Endodermal cell (in vitro differentiated cells): Measurements from ENCODE around the gene PSMD5. TPM values are rescaled to one million over a fixed set of nuclear protein-coding genes. Genes with fewer than 3 reads are reported as not detected.

Experiments used
- DNase-seq: peaks from one replicate; pipeline ENCODE4 v3.0.0-alpha.2; 2017
- H3K27ac ChIP-seq: 2 replicates; pipeline ENCODE4 v1.5.1; 2013; ENCODE audit warnings: mild to moderate bottlenecking, low read depth, low read length, moderate library complexity
- H3K27me3 ChIP-seq: 2 replicates; pipeline ENCODE4 v1.6.1; 2013; ENCODE audit warnings: mild to moderate bottlenecking, low read length, moderate library complexity; ENCODE audit not compliant: insufficient read depth, control insufficient read depth, poor library complexity, severe bottlenecking
- H3K36me3 ChIP-seq: 2 replicates; pipeline ENCODE4 v1.7.0; 2013; ENCODE audit warnings: mild to moderate bottlenecking, low read length, moderate library complexity; ENCODE audit not compliant: control insufficient read depth, insufficient read depth
- H3K4me1 ChIP-seq: one replicate; pipeline ENCODE4 v1.7.0; 2013; ENCODE audit warnings: low read length; ENCODE audit not compliant: control insufficient read depth, insufficient read depth
- H3K4me3 ChIP-seq: 2 replicates; pipeline ENCODE4 v1.5.1; 2013; ENCODE audit warnings: mild to moderate bottlenecking, low read length, moderate library complexity
- H3K9ac ChIP-seq: 2 replicates; pipeline ENCODE4 v1.6.1; 2013; ENCODE audit warnings: mild to moderate bottlenecking, low read length, moderate library complexity; ENCODE audit not compliant: poor library complexity, severe bottlenecking; ENCODE audit errors: extremely low read depth
- H3K9me3 ChIP-seq: 2 replicates; pipeline ENCODE4 v1.6.1; 2013; ENCODE audit warnings: mild to moderate bottlenecking, low read length, moderate library complexity; ENCODE audit not compliant: control insufficient read depth
- H3K27ac Mint-ChIP-seq: 2 replicates; pipeline ENCODE4 v1.8.0; 2020; ENCODE audit warnings: mixed read lengths
- H3K27me3 Mint-ChIP-seq: 2 replicates; pipeline ENCODE4 v1.8.0; 2021; ENCODE audit warnings: mild to moderate bottlenecking, mixed read lengths; ENCODE audit not compliant: insufficient read depth
- H3K36me3 Mint-ChIP-seq: 2 replicates; pipeline ENCODE4 v1.8.0; 2020; ENCODE audit warnings: low read depth, mixed read lengths
- H3K4me1 Mint-ChIP-seq: 2 replicates; pipeline ENCODE4 v1.8.0; 2020; ENCODE audit warnings: mixed read lengths
- H3K4me3 Mint-ChIP-seq: 2 replicates; pipeline ENCODE4 v1.8.0; 2020; ENCODE audit warnings: mild to moderate bottlenecking, moderate library complexity, mixed read lengths
- H3K9me3 Mint-ChIP-seq: 2 replicates; pipeline ENCODE4 v1.8.0; 2020; ENCODE audit warnings: mild to moderate bottlenecking, mixed read lengths
- WGBS, 2 experiments: methylation state at CpG; one replicate each; pipeline versions ENCODE4 v1.1.5 to v1.1.7; 2013; ENCODE audit warnings: missing lambda C conversion rate in 2 of 2, mixed read lengths in 1 of 2; ENCODE audit not compliant: insufficient coverage in 1 of 2, insufficient read length in 1 of 2; 5-methylcytosine and 5-hydroxymethylcytosine counted together
- total RNA-seq, 2 donors: library from RNA; stranded (reverse); fragmentation: NEBNext Ultra II Directional in 1 of 2; extraction: Animal tissue kit (Norgen Biotek cat#: 25700) in 1 of 2; gene quantifications; 2 replicates in 1 of 2; 3 replicates in 1 of 2; pipeline ENCODE4 v1.2.1, GENCODE V29; 2021
- TF ChIP-seq, protein P1 (sequence below): fragments of 200-600 bp; sonication (generic); conservative IDR thresholded peaks from 2 replicates; pipeline ENCODE4 v1.5.0; 2021; ENCODE audit warnings: antibody characterized with exemption, mild to moderate bottlenecking

The PSMD5 gene
- total RNA-seq, 2 donors from 2014 or later = 21.8 to 52.7 TPM

DNA sequence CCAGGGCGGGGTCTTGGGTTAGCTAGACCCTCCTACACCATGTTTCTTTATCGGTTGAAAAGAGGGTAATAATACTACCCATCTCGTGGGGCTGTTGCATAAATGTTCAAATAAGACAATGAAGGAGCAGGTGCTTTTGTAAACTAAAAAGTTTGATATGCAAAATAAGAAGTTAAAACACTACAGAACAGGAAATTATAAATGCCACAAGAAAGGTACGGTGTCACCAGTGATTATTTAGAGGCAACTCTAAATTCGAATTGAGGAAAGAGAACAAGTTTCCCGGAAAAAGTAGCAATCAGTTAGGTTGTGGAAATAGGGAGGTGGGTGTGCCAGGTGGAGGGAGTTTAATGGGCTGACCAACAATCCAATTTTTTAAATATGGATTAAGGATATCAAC is 36.7 kb upstream of the PSMD5 start:
- H3K36me3 Mint-ChIP-seq = no peaks in the 10 kb centered on the region
- Histone ChIP-seq H3K9me3 (no peaks in the 10 kb centered on the region), H3K27me3 (peaks cover 13% of the 10 kb centered on the region), H3K27ac (no peak overlapping the region), H3K4me3 (no peak overlapping the region), H3K4me1 (no peaks in the 10 kb centered on the region), H3K9ac (no peak overlapping the region), H3K36me3 (no peaks in the 10 kb centered on the region)
- 92 to 93% methylated on average over 4 to 6 of the region's 6 CpGs for WGBS, 2 experiments
- H3K27ac Mint-ChIP-seq = no peak overlapping the region
- peaks cover 40% of the 10 kb centered on the region for H3K27me3 Mint-ChIP-seq
- H3K4me1 Mint-ChIP-seq = peaks cover 19% of the 10 kb centered on the region
- no peaks in the 10 kb centered on the region for H3K9me3 Mint-ChIP-seq
- H3K4me3 Mint-ChIP-seq = no peak overlapping the region
- TF ChIP-seq, protein P1, sequence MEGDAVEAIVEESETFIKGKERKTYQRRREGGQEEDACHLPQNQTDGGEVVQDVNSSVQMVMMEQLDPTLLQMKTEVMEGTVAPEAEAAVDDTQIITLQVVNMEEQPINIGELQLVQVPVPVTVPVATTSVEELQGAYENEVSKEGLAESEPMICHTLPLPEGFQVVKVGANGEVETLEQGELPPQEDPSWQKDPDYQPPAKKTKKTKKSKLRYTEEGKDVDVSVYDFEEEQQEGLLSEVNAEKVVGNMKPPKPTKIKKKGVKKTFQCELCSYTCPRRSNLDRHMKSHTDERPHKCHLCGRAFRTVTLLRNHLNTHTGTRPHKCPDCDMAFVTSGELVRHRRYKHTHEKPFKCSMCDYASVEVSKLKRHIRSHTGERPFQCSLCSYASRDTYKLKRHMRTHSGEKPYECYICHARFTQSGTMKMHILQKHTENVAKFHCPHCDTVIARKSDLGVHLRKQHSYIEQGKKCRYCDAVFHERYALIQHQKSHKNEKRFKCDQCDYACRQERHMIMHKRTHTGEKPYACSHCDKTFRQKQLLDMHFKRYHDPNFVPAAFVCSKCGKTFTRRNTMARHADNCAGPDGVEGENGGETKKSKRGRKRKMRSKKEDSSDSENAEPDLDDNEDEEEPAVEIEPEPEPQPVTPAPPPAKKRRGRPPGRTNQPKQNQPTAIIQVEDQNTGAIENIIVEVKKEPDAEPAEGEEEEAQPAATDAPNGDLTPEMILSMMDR = no peak
- DNase-seq = no peak

DNA sequence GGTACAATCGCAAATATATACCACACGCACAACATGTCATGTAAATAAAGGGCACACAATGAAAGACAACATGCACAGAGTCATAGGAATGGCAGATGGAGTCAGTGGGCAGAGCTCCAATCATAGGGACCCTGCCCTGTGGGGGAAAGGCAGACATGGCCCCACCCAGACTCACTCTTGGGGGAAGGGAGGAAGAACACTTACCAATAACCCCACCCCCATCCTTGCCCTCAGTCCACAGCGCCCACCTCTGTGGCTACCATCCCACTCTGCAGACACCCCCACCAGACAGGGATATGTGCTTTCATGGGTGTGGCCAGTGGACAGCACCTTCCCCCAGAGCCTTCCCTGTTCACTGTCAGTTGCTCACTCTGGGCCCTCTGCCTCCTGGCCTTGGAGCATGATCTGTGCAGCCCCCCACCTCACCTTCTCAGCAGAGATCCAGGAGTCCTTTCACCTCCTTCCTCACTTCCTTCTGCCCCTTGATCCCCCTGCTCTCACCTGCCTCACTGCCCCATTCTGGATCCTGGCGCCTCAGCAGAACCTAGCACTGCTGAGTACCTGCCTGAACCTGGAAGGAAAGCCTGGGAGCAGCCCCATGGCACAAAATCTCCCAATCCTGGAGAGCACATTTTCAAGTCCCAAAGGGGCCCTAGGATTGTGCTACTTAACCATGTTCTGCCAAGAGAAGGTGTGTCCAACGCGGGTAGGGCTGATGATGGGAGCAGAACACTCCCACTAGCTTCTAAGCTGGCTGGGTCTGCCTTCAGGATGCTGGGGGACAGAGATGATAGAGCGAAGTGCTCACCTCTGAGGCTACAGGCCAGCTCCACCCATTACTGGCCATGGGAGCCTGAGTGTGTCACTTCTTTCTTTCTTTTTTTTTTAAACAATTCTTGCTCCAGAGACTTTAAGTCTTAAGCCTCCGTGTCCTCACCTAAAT is 35.7 kb upstream of the PSMD5 start:
- no peak overlapping the region for H3K27ac ChIP-seq

DNA sequence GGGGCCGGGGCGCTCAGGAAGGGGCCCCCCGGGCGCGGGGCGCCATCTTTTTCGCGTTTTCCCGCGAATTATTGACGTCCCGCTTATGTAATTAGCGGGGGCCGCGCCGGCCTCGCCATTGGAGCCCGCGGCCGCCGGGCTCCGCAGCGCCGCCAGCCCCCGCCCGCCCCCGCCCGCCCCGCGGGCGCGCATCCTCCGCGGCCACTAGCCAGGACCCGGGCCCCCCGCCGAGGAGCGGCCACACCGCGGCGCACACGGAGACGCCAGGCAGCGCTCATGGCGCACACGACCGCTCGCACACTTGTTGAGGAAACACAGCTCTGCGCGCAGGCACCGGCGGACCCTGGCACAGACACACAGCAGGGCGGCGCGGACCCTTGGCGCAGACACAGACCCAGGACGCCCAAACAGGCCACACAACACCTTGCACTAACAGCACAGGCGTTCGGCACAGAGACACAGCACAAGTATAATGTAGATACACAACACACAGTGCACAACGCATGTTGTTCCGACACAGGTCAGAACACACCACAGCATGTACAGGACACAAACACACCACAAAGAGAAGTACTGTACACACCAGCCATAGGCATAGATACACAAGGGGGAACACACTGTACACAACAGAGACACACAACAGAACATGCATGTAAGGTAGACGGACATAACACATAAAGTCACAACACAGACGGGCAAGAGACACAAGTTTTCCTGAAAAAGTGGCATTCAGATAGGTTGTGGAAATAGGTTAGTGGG is 34.7 kb upstream of the PSMD5 start:
- H3K27ac ChIP-seq = no peak overlapping the region
- 13 to 14% methylated on average over 7 to 63 of the region's 63 CpGs for WGBS, 2 experiments
- DNase-seq = peak; percentile 79
- peaks cover 13% of the 10 kb centered on the region for H3K27me3 ChIP-seq
- no peak overlapping the region for H3K9ac ChIP-seq
- Mint-ChIP-seq H3K9me3 (no peaks in the 10 kb centered on the region), H3K4me1 (peaks cover 35% of the 10 kb centered on the region), H3K27me3 (peaks cover 38% of the 10 kb centered on the region), H3K36me3 (no peaks in the 10 kb centered on the region), H3K27ac (peak overlapping the region; percentile 16), H3K4me3 (peak overlapping the region; percentile 56)
- no peaks in the 10 kb centered on the region for H3K9me3 ChIP-seq
- peaks cover 8% of the 10 kb centered on the region for H3K4me1 ChIP-seq
- H3K36me3 ChIP-seq = peaks cover 11% of the 10 kb centered on the region
- TF ChIP-seq, protein P1 = no peak
- H3K4me3 ChIP-seq = peak overlapping the region; percentile 66

More for the DNA sequence above, 35.7 kb upstream of the PSMD5 start:
- Mint-ChIP-seq H3K27ac (no peak overlapping the region), H3K9me3 (no peaks in the 10 kb centered on the region), H3K4me1 (peaks cover 27% of the 10 kb centered on the region), H3K4me3 (peak overlapping the region; percentile 56), H3K36me3 (no peaks in the 10 kb centered on the region), H3K27me3 (peaks cover 38% of the 10 kb centered on the region)
- TF ChIP-seq, protein P1 = no peak
- peak; percentile 64 for DNase-seq
- Histone ChIP-seq H3K9ac (no peak overlapping the region), H3K36me3 (peaks cover 5% of the 10 kb centered on the region), H3K4me1 (peaks cover 4% of the 10 kb centered on the region), H3K27me3 (peaks cover 13% of the 10 kb centered on the region), H3K4me3 (no peak overlapping the region), H3K9me3 (no peaks in the 10 kb centered on the region)
- WGBS, 2 experiments = 76 to 80% methylated on average over 4 to 8 of the region's 8 CpGs
